CD4-positive, alpha-beta T cell treated with Interleukin-1 beta for 1 hour (primary cell): ENCODE measurements around the gene NEO1.
"Not testable (repeated sequence)": the region's sequence is repeated elsewhere in the genome, so short reads cannot be mapped to it uniquely, and the experiment has no call there.

Experiments
- DNase-seq, 2 donors: peaks; one replicate each; pipeline ENCODE4 v3.0.0-alpha.2; 2020 to 2022

The NEO1 gene

DNA sequence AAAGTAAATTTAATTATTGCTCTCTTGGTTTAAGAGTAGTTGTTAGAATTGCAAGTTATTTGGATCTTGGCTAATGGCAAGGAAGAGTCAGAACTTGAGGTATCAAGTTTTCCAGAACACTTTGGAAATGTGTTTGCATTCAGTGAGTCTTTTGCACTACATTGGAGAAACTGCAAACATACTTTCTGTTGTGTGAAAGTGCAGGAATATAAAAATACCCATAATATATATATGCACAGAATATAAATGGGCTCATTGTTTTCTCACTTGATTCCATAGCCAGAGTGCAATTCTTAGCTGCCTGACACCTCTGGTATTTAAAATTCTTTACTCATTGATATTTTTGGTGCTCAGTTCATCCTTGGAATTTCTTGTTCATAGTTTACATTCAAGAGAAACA, 223.6 kb downstream of the NEO1 start:
- DNase-seq, result no peak

DNA sequence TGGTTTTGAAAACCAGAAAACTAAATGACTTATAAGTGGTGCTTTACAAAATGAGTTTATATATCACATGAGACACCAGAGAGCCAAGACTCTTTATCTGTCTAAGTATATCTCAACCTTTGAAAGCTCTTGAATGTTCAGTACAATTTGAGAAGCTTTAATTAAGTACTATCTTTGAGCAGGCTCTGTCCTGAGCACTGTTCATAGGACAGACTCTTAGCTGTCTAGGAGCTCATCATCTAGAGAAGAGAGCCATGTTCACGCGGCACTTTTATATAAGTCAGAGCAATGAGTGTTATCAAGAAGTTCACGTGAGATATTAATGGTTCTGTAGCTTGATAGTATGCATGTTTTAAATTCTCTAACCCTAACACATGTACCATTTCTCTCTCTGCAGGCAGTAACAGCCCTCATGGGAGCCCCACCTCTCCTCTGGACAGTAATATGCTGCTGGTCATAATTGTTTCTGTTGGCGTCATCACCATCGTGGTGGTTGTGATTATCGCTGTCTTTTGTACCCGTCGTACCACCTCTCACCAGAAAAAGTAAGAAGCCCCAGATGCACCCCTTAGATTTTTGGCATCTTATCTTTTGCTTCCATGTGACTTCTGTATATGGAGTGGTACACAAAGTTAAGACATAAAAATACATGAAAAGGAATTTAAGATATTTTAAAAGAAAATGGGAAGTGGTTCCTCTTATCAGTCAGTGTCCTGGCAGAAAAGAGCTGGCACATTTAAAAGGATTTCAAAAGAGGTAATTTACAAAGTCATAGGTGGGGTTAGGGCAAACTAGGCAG, 230.5 kb downstream of the NEO1 start:
- no peak for DNase-seq

DNA sequence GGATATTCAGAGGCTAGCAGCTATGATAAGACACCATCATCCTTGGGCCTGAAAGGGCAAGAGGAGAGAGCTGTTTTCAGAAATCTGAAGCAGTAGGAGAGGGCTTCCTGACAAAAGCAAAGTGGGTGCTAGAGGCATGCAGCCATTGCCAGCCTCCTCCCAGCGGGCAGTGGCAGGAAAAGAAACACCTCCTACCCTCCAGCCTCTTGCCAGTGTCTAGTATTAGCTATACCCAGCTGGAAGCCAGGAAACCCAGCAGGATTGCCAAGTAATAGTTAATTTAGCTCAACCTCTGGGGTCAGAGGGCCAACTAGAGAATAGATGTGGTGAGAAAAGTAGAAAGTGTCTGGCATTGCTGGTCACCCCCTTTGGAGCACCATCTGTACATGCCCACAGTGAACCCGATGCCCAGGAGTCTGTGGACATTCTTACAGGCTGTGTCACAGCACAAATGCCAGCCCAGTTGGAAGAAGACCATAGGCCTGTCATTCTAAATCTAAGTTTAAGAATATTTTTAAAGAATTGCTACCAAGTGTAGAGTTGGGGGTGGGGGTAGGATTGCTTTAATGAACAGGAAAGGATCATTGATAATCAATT, 231.2 kb downstream of the NEO1 start:
- DNase-seq, result no peak

DNA sequence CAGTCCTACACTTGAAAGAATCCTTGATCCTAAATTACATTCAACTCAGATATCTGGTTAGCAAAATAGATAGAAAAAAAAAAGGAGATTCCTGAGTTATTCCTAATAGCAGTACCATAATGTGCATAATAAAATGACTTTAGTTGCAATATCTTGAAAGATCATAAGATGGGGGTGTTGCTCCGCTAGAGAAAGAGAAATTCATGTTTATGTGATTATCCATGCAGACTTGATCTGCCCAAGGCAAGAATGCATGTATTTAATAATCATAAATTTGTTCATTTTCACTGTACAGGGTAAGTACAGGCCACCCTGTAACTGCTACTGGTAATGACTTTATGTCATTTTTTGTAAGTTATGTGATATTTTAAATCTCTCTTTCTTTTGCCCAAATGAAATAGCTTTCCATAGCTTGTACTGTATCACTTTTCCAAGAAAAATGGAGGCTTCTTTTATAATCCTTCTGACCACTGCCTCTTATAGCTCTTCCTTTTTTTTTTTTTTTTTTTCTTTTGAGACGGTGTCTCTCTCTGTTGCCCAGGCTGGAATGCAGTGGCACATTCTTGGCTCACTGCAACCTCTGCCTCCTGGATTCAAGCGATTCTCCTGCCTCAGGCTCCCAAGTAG, 231.9 kb downstream of the NEO1 start:
- peak in 1 of 2 donors; percentile 12 for DNase-seq

DNA sequence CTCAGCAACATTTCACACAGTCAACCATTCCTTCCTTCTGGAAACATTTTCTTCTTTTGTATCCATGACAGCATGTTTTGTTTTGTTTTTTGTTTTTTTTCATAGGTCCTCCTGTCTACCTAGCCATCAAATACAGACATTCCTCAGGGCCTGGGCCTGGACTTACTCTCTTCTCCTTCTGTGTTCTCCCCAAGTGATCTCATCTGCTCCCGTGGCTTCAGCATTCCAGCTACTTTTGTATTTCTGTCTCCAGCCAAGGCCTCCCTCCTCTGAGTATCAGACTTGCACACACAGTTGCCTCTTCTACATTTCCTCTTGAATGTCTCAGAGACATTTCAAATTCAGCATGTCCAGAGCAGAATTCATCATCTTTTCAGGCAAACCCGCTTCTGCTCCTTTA, 234.0 kb downstream of the NEO1 start:
- no peak for DNase-seq

DNA sequence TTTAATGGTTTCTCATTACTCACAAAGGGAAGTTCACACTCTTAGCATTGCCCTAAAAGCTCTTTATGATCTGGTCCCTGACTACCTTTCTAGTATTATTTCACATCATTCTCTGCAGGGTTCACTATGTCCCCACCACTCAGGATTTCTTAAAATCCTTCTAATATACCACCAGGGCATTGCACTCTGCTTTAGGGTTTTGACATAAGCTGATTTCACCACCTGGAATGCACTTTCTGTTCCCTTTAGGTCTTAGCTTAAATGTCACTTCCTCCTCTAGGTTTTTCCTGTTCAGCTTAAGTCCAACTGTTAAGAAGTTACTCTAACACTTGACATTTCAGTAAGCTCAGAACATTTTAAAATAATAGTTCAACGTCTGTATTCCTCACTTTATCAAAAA, 234.8 kb downstream of the NEO1 start:
- DNase-seq, result no peak

DNA sequence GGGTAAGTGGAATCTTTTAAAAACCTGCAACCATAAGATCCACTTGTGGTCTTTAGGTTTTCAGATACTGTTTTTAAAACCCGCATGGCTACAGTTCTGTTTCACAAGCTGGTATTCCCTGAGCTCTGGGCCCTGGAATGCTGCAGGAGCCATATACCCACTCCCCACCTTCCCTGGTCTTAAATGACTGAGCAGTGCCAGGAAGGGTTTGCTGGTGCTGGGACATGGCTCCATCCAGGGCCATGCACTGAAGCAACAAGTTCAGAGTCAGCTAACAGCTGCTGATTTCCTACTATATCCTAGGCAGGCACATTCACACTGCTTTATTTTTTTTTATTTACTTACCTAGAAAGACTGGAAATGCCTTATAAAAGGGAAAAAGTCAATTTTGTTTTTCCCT, 239.2 kb downstream of the NEO1 start:
- no peak for DNase-seq

DNA sequence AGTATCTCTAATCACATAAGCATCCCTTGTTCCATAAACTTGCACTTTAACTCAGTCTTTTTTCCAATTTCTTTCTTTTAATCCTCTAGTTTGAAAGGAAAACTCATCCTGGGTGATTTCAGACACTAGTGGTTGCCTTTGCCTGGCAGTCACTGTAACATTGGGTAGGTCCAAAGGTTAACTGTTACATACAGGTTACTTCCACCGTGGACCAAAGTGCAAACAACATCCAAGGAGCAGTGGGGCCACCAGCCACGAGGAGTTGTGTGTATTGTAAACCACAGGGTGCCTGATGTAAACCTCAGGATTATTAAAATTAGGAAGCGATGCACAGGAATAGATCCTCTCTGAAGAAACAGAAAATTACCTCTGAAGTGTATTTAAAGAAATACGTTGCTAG, 241.5 kb downstream of the NEO1 start:
- no peak for DNase-seq

DNA sequence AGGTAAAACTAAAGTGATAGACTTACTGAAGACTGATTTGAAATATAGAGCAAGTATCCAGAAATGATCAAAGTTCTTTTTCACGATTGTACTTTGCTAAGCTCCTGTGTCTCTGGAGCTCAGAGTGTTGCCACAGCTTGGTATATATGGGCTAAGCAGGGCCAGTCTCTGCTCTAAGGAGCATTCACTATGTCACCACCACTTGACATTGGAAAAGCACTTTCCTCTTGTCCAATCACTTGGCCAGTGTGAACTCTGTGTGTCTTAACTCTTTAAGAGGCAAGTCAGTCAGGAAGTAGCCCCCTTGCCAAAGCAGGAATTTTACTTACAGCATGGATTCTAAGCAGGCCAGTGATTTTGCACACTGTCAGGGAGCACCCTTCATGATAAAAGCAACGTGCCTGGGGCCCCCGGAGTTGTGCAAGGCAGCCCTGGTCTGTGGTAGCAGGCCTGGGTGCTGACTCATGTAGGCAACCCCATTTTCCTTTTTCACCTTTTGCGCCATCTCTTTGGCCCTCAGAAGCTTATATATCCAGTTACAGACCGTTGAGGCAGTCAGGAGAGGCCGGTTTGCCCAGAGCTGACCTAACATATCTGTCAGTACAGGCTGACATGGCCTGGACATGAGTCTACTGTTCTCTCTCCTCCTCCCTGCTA, 243.5 kb downstream of the NEO1 start:
- peak in 1 of 2 donors; percentile 43 for DNase-seq

DNA sequence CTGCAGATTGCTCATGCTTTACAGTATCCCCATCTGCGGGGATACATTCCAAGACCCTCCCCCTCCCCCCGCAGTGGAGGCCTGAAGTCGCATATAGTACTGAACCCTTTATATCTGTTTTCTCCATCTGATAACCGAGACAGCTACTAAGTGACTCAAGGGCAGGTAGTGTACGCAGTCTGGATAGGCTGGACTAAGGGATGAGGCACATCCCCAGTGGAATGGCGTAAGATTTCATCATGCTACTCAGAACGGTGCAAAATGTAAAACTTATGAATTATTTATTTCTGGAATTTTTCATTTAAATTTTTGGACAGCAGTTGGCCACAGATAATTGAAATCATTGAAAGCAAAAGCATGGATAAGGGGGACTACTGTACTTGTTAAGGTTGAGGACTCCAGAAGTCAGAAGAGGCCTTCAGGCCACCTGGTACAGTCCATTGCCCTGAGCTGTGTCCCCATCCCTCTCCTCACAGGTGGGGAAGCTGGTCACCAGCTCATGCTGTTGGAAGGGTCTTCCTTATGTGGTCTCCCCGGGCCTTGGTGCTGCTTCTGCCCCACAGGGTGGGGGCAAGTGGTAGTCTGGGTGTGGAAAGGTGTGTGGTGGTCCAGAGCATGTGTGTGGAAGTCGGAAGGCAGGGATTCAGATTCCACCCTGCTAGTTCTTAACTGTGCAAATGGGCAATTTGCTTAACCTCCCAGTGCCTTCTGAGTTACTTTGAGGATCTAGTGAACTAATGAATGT, 244.5 kb downstream of the NEO1 start:
- DNase-seq, result no peak

DNA sequence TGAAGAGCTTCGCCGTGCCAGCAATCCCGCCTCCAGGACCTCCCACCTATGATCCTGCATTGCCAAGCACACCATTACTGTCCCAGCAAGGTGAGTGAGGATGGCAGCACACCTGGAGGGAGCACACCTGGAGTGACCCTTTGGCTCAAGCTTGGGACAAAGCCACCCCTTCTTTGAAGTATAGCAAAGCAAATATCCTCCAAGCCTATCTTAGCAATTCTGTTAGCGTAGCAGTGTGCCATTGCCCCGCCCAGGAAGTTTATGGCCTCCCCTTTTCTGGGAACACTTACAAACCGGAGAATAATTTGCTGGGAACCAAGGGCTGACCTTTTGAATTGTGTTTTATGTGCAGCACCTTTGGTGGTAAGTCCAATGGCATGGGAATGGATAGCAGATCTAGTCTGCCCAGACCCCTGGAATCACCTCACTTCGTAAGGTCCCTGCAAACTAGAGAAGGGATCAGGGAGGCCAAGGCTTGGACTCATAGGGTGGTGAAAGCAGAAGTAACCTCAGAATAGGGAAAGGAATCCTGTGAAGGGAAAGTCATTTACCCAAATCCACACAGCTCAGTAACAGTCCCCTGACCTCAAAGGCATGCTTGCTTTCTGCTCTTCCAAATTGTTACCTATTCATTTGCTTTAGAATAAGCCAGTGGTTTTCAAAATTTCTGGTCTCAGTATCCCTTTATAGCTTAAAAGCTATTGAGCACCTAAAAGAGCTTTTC, 246.4 kb downstream of the NEO1 start:
- DNase-seq, result no peak

DNA sequence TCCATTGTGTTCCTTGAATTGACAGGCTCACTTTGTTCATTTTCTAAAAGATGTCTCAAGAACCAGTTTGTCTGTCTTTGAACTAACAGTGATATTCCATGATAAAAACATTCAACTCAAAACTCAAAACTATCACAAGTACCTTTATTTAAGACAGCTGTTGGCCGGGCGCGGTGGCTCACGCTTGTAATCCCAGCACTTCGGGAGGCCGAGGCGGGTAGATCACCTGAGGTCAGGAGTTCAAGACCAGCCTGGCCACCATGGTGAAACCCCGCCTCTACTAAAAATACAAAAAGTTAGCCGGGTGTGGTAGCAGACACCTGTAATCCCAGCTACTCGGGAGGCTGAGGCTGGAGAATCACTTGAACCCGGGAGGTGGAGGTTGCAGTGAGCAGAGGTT, 248.0 kb downstream of the NEO1 start:
- DNase-seq, result not testable (repeated sequence)

DNA sequence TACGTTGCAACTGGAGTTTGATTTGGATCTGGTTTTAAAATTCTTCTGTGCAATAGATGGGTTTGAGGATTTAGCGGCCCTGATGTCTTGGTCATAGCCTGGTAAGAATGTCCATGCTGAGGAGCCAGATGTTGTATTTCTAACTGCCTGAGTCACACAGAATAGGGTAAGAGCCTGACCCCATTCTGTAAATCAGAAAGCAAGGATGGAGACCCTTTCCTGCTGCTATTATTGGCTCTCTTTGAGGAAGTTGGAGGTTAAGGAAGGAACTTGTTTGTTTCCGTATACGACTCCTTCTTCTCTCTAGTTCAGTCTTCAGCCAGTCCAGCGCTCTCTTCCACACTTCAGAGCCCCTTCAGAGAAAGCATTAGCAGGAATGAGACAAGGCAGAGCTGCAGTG, 251.4 kb downstream of the NEO1 start:
- no peak for DNase-seq

DNA sequence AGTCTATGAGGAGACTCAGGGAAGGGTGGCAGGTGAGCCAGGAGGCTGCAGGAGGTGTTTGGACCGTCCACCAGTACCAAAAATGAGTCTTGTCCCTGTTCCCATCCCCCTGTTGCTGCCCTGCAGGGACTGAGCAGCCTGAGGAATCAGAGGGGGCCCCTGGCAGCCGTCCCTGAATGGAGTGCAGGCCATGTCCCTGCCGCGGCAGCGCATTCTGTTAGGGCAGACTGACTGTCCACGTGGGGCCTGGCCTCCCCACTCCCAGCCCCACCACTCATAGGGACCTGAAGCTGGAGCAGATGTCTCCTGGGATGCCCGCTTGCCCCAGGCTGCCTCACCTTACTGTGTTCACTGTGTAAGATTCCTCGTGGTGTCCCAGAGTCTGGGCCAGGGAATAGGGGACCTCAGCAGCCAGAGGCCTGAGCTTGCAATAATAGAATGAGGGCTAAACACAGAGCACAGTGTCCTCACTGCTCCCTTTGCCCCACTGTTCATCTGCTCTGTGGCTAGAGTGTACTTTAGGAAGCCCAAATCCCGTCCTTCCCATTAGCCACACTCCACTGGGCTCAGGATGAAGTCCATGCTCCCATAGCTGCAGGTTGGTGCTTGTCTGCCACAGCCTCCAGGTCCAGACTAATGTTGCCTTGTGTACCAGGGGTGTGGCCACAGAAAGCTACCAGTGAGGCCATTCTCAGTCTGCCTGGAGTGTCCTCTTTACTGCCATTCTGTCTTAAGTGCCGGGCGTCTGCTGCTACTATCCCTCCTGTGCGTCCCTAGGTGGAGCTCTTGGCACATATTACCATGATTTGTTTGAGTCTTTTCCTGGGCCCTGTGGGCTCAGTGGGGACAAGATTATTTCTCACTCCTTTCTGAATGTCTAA, 253.3 kb downstream of the NEO1 start:
- DNase-seq, result peak; percentile 31 to 37

DNA sequence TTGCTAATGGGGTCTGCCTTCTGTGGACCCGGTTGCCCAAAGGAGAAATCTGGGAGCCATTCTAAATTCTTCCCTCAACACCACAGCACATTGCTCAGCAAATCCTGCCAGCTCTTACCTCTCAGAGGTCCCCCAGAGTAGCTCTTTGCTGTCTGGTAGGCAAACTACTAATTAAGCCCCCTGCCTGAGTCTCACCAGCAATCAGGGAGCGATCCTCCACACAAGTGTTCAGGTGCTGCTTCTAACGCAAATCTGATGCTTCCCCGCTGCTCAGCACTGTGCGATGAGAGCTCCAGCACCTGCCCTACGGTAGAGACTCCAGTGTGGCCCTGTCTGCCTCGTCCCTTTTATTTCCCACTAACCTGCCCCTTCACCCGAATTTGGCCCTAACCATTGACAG, 256.0 kb downstream of the NEO1 start:
- DNase-seq, result no peak

DNA sequence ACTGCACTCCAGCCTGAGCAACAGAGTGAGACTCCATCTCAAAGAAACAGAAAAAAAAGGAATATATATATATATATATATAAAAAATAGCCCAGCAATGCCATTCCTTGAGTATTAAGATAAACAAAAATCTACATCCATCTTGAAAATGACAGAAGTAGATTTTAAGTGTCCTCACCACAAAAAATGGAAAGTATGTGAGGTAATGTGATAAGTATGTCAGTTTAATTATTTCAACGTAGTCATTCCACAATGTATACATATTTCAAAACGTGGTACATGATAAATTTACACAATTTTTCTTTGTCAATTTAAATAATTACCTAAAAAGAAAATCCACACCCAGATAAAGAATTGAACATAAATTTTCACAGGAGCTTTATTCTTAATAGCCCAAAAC, 261.6 kb downstream of the NEO1 start:
- no peak for DNase-seq

DNA sequence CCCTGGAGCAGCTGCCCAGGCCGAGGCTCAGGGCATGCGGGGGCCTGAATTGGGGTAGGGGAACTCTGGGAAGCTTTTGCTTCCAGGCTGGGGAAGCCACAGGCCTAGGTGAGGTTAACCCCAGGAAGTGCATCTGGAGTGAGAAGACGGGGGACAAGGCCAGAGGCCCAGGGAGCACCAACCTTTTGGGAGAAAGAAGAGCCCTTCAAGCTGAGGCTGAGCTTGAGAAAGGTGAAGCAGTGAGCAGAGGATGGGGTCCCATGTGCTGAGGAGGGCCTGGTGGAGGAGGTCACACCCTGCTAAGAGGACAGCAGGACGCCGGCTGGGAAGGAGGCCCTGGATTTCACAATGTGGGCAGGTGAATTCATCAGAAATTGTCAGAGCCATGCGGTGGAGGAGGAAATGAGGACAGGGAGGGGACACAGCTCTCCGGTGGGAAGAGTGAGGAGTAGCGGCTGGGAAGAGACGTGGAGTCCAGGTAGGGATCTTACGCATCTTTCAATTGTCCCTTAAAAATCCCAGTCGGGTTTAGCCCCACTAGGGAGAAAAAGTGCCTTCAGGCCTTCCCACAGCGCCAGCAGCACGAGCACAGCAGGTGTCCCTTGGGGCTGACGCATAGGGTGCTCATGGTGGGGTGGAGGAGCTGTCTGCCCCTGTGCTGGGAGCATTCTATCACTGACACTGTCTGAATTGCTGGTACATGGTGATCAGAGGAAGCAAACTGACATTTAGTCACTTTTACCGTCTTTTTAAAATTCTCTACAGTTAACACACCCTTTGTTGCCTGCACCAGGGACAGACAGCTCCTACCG, 265.6 kb downstream of the NEO1 start:
- DNase-seq, result no peak

DNA sequence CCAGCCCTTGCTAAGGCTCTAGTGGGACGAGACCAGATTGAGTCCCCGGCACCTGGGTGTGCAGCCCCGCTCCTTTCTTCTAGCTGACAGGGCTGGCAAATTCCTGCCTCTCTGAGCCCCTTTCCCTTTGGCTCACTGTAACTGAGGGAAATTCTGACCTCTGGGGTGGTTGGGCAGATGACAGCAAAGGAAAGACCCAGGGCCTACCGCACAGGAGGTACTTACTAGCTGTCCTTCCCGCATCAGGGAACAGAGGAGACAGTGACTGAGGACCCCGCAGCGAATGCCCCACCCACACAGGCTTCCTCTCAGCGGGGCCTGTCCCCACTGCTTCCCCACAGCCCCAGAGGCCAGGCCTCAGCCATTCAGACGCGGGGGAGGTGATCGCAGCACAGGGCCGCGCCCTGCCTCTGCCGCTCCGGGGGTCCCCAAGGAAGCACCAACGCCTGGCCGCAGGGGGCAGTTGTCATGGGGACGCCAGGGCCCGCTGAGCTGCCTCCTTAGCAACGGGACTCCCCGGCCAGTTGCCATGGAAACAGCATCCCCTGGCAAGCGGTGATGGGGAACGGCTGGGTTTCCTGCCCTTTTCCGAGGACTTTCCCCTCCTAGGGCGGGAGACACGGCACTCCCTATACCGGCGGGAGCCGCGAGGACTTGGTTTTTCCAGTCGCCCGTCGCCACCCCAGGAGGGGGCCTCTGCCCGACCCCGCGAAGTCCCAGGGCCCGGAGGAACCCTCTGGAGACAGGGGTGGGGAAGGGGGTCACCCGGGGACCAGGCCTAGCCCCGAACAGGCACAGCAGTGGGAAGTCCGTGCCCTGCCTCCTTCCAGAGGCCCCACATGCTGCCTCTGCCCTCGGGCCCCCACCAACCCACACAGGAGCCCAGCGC, 266.4 kb downstream of the NEO1 start:
- peak in 1 of 2 donors; percentile 63 for DNase-seq
